AG04449 (cell line): ENCODE results near the gene NCAPD2.

Source experiments
- CTCF ChIA-PET: fragments of 350-600 bp; formaldehyde crosslinking; extraction: SDS; loops from one replicate; lab custom pipeline; 2021; ENCODE audit warnings: antibody characterized with exemption; lab: Yijun Ruan, JAX
- POLR2A ChIA-PET: fragments of 400-600, 350-600 bp; formaldehyde crosslinking; extraction: SDS; loops from one replicate; lab custom pipeline; 2020; ENCODE audit warnings: antibody characterized with exemption, inconsistent platforms; lab: Yijun Ruan, JAX
- DNase-seq: peaks from one replicate; pipeline ENCODE4 v3.0.0-alpha.2; 2010; ENCODE audit warnings: low read depth, low spot score
- H3K4me3 ChIP-seq: 2 replicates; pipeline ENCODE4 v1.5.1; 2011; ENCODE audit warnings: low read depth, mild to moderate bottlenecking, control low read depth, low read length
- TF ChIP-seq, protein P1 (sequence below): IDR thresholded peaks from one replicate; pipeline ENCODE4 v1.5.1; 2011; ENCODE audit warnings: mild to moderate bottlenecking, moderate library complexity, low read length, control low read depth, inconsistent platforms; ENCODE audit not compliant: insufficient read depth; ENCODE audit errors: missing control alignments

The NCAPD2 gene

DNA sequence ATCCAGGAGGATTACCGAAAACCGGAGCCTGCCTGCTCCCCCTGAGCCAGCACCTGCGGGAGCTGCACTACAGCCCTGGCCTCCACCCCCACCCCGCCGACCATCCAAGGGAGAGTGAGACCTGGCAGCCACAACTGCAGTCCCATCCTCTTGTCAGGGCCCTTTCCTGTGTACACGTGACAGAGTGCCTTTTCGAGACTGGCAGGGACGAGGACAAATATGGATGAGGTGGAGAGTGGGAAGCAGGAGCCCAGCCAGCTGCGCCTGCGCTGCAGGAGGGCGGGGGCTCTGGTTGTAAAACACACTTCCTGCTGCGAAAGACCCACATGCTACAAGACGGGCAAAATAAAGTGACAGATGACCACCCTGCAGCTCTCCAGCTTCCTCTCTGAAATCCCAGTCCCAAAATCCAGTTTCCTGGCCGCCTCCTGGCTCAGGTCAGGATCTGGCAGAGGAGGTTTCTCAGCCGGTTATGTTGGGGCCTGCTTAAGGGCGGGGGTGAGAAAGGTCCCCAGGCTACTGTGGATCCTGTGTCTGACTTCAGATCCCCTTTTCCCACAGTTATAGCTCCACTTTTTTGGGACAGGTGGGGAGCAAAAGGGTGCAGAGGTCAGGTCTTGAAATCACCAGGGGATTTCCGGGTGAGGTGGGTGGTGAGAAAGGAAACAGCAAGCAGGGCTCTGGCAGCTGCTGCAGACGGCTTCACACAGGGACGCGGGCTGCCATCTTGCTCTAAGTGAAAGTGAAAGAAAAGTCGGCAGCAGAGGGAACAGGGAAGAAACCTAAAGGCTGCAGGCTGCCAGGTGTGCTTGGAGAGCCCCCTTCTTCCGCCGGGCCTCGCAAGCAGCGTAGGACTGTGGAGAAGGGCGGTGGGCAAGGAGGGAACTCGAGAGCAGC lies 42.3 kb upstream of the NCAPD2 start, which contains the start of gene TAPBPL:
Gene TAPBPL, plus strand, starts transcription at position 695 of the 897 bp plus-strand sequence. CDS start 207 bp downstream, outside the sequence.
- CTCF ChIA-PET = interaction anchor here (0.6 to 8.6 kb wide), 12 partner anchors 10 to 257 kb away, joined by 3 to 97 read pairs (median 4); partner anchors contain the start of gene VAMP1
- peak; percentile 24 for DNase-seq
- H3K4me3 ChIP-seq = peak within 1 kb of the TSS; percentile 75
- POLR2A ChIA-PET = interaction anchor here (0.8 to 3.1 kb wide), 7 partner anchors 11 to 128 kb away, joined by 3 to 31 read pairs (median 4); partner anchors contain the start of genes GAPDH and VAMP1
- TF ChIP-seq, protein P1, sequence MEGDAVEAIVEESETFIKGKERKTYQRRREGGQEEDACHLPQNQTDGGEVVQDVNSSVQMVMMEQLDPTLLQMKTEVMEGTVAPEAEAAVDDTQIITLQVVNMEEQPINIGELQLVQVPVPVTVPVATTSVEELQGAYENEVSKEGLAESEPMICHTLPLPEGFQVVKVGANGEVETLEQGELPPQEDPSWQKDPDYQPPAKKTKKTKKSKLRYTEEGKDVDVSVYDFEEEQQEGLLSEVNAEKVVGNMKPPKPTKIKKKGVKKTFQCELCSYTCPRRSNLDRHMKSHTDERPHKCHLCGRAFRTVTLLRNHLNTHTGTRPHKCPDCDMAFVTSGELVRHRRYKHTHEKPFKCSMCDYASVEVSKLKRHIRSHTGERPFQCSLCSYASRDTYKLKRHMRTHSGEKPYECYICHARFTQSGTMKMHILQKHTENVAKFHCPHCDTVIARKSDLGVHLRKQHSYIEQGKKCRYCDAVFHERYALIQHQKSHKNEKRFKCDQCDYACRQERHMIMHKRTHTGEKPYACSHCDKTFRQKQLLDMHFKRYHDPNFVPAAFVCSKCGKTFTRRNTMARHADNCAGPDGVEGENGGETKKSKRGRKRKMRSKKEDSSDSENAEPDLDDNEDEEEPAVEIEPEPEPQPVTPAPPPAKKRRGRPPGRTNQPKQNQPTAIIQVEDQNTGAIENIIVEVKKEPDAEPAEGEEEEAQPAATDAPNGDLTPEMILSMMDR = no peak

DNA sequence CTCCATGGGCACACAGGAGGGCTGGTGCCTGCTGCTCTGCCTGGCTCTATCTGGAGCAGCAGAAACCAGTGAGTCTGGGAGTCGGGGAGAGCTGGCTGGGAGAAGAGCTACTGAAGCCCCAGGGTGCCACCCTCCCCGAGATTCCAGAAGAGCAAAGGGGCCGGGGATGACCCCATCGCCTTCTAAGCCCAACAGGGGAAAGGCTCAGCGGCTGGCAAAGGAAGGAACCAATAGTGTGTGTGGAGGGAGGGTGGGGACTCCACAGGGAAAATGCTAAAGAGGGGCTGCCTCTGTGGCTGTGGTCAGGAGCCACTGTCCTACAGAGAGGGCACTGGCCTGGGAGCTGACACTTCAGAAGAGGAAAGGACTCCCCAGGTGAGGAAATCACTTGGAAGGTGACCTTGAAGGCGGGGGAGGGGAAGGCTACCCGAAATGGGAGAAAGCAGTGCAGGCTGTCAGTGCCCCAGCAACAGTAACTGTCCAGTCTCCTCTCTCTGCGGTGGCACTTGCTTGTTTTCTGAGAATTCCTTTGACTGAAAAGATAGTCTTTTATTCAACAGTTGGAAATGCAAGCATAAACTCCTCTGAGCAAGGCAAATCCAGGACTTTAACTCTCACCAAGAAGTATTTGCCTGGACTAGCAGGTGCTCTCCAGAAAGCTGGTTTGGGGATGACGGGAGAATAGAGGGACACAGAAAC lies 41.5 kb upstream of the NCAPD2 start:
- CTCF ChIA-PET = interaction anchor here (0.8 to 8.6 kb wide), 8 partner anchors 9 to 257 kb away, joined by 3 to 97 read pairs (median 4); partner anchors contain the start of gene VAMP1
- no peak for DNase-seq

DNA sequence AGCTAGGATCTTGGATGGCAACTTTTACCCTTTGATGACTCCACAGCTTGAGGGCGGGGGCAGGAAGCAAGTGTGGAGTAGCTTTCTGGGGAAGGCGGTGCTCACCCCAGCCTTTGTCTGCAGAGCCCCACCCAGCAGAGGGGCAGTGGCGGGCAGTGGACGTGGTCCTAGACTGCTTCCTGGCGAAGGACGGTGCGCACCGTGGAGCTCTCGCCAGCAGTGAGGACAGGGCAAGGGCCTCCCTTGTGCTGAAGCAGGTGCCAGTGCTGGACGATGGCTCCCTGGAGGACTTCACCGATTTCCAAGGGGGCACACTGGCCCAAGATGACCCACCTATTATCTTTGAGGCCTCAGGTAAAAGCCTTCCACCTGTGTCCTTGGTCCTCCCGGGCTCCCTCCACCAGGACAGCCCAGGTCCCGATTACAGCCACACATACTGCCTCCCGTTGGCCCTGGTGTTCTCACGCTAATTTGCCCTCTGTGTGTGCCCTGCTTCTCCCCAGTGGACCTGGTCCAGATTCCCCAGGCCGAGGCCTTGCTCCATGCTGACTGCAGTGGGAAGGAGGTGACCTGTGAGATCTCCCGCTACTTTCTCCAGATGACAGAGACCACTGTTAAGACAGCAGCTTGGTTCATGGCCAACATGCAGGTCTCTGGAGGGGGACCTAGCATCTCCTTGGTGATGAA lies 40.8 kb upstream of the NCAPD2 start:
- TF ChIP-seq, protein P1 = no peak
- no peak for DNase-seq
- ChIA-PET CTCF (interaction anchor here (1.8 to 8.6 kb wide), 3 partner anchors 8 to 30 kb away, joined by 13 to 97 read pairs (median 15); no protein-coding TSS in a partner anchor), POLR2A (interaction anchor here (0.8 to 3.1 kb wide), 4 partner anchors 17 to 130 kb away, joined by 4 to 31 read pairs (median 6); partner anchors contain the start of genes GAPDH and VAMP1)
- no peak overlapping the region for H3K4me3 ChIP-seq

More for the DNA sequence above, 41.5 kb upstream of the NCAPD2 start:
- H3K4me3 ChIP-seq = peak overlapping the region; percentile 75
- TF ChIP-seq, protein P1 = no peak
- POLR2A ChIA-PET = interaction anchor here (0.8 to 3.1 kb wide), 5 partner anchors 11 to 129 kb away, joined by 3 to 31 read pairs (median 5); partner anchors contain the start of genes GAPDH and VAMP1

DNA sequence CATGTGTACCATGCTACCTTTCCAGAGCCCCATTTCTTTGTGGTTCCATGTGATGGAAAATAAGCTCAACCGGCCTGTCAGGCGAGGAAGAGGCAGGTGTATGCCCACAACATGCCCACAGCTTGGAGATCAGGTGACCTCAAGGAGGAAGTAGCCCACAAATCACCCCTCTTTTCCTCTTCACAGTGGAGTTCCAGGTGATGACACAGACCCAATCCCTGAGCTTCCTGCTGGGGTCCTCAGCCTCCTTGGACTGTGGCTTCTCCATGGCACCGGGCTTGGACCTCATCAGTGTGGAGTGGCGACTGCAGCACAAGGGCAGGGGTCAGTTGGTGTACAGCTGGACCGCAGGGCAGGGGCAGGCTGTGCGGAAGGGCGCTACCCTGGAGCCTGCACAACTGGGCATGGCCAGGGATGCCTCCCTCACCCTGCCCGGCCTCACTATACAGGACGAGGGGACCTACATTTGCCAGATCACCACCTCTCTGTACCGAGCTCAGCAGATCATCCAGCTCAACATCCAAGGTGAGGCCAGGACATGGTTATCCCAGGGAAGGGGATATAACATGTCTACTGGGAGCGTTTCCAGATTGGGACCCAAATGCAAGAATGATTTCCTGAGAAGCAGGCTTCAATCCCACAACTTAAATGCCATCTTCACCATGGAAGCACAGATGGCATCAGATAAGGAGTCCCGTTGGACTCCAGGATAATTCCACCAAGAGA lies 36.5 kb upstream of the NCAPD2 start:
- TF ChIP-seq, protein P1 = no peak
- DNase-seq = no peak
- POLR2A ChIA-PET = interaction anchor here (7.5 kb wide), 1 partner anchor 13 kb away, joined by 43 read pairs; the partner anchor contains the start of gene VAMP1
- CTCF ChIA-PET = interaction anchor here (0.8 to 10.3 kb wide), 4 partner anchors 8 to 170 kb away, joined by 3 to 199 read pairs (median 52); no protein-coding TSS in a partner anchor
- H3K4me3 ChIP-seq = no peak overlapping the region
